NCI-H69 (cell line): ENCODE results near the gene SLC39A5.

Source experiments
- DNase-seq: peaks from one replicate; lab custom pipeline; 2025; lab: John Stamatoyannopoulos, UW

The SLC39A5 gene

GRCh38 chr12:56216461-56216860 lies 13.4 kb upstream of the SLC39A5 start:
- DNase-seq, result no peak

- no peak for DNase-seq
These were observed 10.0 kb upstream of the SLC39A5 start for GRCh38 chr12:56219840-56220239.

- no peak for DNase-seq
These were observed 9.1 kb upstream of the SLC39A5 start for GRCh38 chr12:56220611-56221231.

GRCh38 chr12:56221232-56221756 lies 8.6 kb upstream of the SLC39A5 start:
- DNase-seq, result peak; percentile 65

GRCh38 chr12:56221757-56222530 lies 7.9 kb upstream of the SLC39A5 start, which contains the start of gene RNF41:
RNF41 (minus strand) TSS chr12:56221922; CDS start chr12:56214047, 7,875 bp downstream.
- peak; percentile 99 for DNase-seq

GRCh38 chr12:56222531-56222895 lies 7.3 kb upstream of the SLC39A5 start:
- no peak for DNase-seq

GRCh38 chr12:56223571-56224101 lies 6.2 kb upstream of the SLC39A5 start:
- no peak for DNase-seq

- peak; percentile 99 for DNase-seq
These were observed 5.6 kb upstream of the SLC39A5 start, which contains the start of gene NABP2 for GRCh38 chr12:56224102-56224701. NABP2 (plus strand) TSS chr12:56224342; CDS start chr12:56224857, 515 bp downstream.

- DNase-seq, result no peak
These were observed 4.9 kb upstream of the SLC39A5 start for GRCh38 chr12:56224954-56225353.

- DNase-seq, result no peak
These were observed 769 bp upstream of the SLC39A5 start for GRCh38 chr12:56229082-56229481.

GRCh38 chr12:56230432-56231183 lies 757 bp downstream of the SLC39A5 start:
- DNase-seq, result no peak

- DNase-seq, result no peak
These were observed 1.3 kb downstream of the SLC39A5 start for GRCh38 chr12:56231184-56231582.

GRCh38 chr12:56234746-56235436 lies 5.0 kb downstream of the SLC39A5 start:
- no peak for DNase-seq

- no peak for DNase-seq
These were observed 6.2 kb downstream of the SLC39A5 start for GRCh38 chr12:56236091-56236490.

- DNase-seq, result no peak
These were observed 7.1 kb downstream of the SLC39A5 start for GRCh38 chr12:56236985-56237384.

GRCh38 chr12:56237552-56237951 lies 7.7 kb downstream of the SLC39A5 start:
- DNase-seq, result no peak

GRCh38 chr12:56241424-56242303 lies 11.8 kb downstream of the SLC39A5 start:
- no peak for DNase-seq

GRCh38 chr12:56242986-56243385 lies 13.1 kb downstream of the SLC39A5 start:
- DNase-seq, result no peak

GRCh38 chr12:56243731-56244181 lies 13.9 kb downstream of the SLC39A5 start:
- no peak for DNase-seq

- DNase-seq, result no peak
These were observed 14.6 kb downstream of the SLC39A5 start for GRCh38 chr12:56244494-56244893.
